Upper lobe of left lung (tissue), 6 donors: ENCODE results near the gene CRYZL1. TPM values are rescaled to one million over a fixed set of nuclear protein-coding genes. Genes with fewer than 3 reads are reported as not detected.
"Not testable (repeated sequence)": the region's sequence is repeated elsewhere in the genome, so short reads cannot be mapped to it uniquely, and the experiment has no call there.

Experiments used
- ATAC-seq, 2 donors: fragments of 200-7000 bp; cut with Tn5 transposase; one replicate each; pipeline ENCODE4 v1.9.1; 2022; ENCODE audit warnings: mild to moderate bottlenecking in 2 of 2, moderate library complexity in 2 of 2; ENCODE audit not compliant: low FRiP score in 2 of 2
- DNase-seq, 2 donors: peaks; one replicate each; pipeline ENCODE4 v3.0.0-alpha.2; 2019 to 2020
- H3K27ac ChIP-seq, 4 donors: fragments of 200-600 bp; sonication (generic); one replicate each; pipeline ENCODE4 v1.5.1; 2016 to 2019
- H3K27me3 ChIP-seq, 4 donors: fragments of 200-600 bp; sonication (generic); one replicate each; pipeline ENCODE4 v1.5.1; 2017 to 2019
- H3K36me3 ChIP-seq, 4 donors: fragments of 200-600 bp; sonication (generic); one replicate each; pipeline ENCODE4 v1.5.1; 2016 to 2019
- H3K4me1 ChIP-seq, 4 donors: fragments of 200-600 bp; sonication (generic); one replicate each; pipeline ENCODE4 v1.5.1; 2018 to 2019
- H3K4me3 ChIP-seq, 4 donors: fragments of 200-600 bp; sonication (generic); one replicate each; pipeline ENCODE4 v1.5.1; 2017 to 2019; ENCODE audit warnings: mild to moderate bottlenecking in 2 of 4, moderate library complexity in 1 of 4
- H3K9me3 ChIP-seq, 4 donors: fragments of 200-600 bp; sonication (generic); one replicate each; pipeline ENCODE4 v1.5.1; 2018 to 2019
- EP300 ChIP-seq, 4 donors: sonication (generic); formaldehyde crosslinking; IDR thresholded peaks; one replicate each; pipeline ENCODE4 v1.5.1; 2017; ENCODE audit warnings: antibody characterized with exemption in 4 of 4, control low read depth in 2 of 4
- POLR2A ChIP-seq, 4 donors: fragments of 450-650 bp; IDR thresholded peaks; one replicate each; pipeline ENCODE4 v1.5.1; 2016 to 2017; ENCODE audit warnings: antibody characterized with exemption in 4 of 4, mild to moderate bottlenecking in 2 of 4
- POLR2AphosphoS5 ChIP-seq, 2 donors: sonication (generic); formaldehyde crosslinking; IDR thresholded peaks; one replicate each; pipeline ENCODE4 v1.5.1; 2017; ENCODE audit warnings: antibody characterized with exemption in 2 of 2
- WGBS, 2 donors: methylation state at CpG; one replicate each; pipeline ENCODE4 v1.1.5; 2017 to 2018; 5-methylcytosine and 5-hydroxymethylcytosine counted together
- total RNA-seq, 6 donors: library from RNA; depleted of rRNA in 4 of 6; stranded (reverse); fragments of >200 nt in 4 of 6; gene quantifications; one replicate each; pipeline versions ENCODE4 v1.1.0 to v1.2.1, GENCODE V29; 2016 to 2021
- TF ChIP-seq, protein P1 (sequence below), 6 experiments: fragments of 450-650 bp in 4 of 6; fragments of 200-600 bp in 2 of 6; sonication (generic) in 2 of 6; IDR thresholded peaks; one replicate each; pipeline ENCODE4 v1.5.1; 2016 to 2019; ENCODE audit warnings: antibody characterized with exemption in 6 of 6
- donor health status: DM: no; HTN: no; CAD: no; lungs with moderate emphysema.
- donor health status: DM: no; HTN: yes; CAD: no; lungs with severe emphysema.

Gene CRYZL1
- total RNA-seq, 6 donors from 2014 or later: 20.2 to 80.7 (median 31.7) TPM

DNA sequence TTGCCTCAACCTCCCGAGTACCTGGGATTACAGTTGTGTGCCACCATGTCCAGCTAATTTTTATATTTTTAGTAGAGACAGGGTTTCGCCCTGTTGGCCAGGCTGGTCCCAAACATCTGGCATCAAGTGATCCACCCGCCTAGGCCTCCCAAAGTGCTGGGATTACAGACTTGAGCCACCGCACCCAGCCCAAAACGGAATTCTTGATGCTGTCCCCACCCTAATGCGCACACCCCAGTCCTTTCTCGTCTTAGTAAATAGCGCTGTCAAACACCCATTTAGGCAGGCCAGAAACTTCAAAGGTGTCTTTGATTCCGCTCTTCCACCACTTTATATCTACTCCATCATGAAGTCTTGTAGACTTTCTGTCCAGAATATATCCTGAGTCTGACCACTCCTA is 35.9 kb upstream of the CRYZL1 start:
- Histone ChIP-seq H3K27me3 (no peaks in the 10 kb centered on the region), H3K36me3 (no peaks in the 10 kb centered on the region), H3K27ac (no peak overlapping the region), H3K9me3 (no peaks in the 10 kb centered on the region), H3K4me3 (no peak overlapping the region), H3K4me1 (peaks cover 0 to 2% (median 0%) of the 10 kb centered on the region in 4 donors)
- DNase-seq (no peak), ATAC-seq (no peak)
- WGBS, 2 donors: 94 to 97% methylated on average over 9 of the region's 9 CpGs
- TF ChIP-seq POLR2AphosphoS5 (IDR thresholded peaks at IDR 0.05) (no peak), POLR2A (IDR thresholded peaks at IDR 0.05) (no peak), EP300 (IDR thresholded peaks at IDR 0.05) (no peak)
- TF ChIP-seq, protein P1, sequence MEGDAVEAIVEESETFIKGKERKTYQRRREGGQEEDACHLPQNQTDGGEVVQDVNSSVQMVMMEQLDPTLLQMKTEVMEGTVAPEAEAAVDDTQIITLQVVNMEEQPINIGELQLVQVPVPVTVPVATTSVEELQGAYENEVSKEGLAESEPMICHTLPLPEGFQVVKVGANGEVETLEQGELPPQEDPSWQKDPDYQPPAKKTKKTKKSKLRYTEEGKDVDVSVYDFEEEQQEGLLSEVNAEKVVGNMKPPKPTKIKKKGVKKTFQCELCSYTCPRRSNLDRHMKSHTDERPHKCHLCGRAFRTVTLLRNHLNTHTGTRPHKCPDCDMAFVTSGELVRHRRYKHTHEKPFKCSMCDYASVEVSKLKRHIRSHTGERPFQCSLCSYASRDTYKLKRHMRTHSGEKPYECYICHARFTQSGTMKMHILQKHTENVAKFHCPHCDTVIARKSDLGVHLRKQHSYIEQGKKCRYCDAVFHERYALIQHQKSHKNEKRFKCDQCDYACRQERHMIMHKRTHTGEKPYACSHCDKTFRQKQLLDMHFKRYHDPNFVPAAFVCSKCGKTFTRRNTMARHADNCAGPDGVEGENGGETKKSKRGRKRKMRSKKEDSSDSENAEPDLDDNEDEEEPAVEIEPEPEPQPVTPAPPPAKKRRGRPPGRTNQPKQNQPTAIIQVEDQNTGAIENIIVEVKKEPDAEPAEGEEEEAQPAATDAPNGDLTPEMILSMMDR (IDR thresholded peaks at IDR 0.05): no peak

- H3K36me3 ChIP-seq, H3K27ac ChIP-seq, ATAC-seq, H3K27me3 ChIP-seq, DNase-seq, H3K9me3 ChIP-seq, H3K4me3 ChIP-seq, H3K4me1 ChIP-seq: not testable (repeated sequence)
- WGBS, 2 donors: 89 to 91% methylated on average over 5 of the region's 5 CpGs
These were observed 35.1 kb upstream of the CRYZL1 start for GRCh38 chr21:33676666-33677065.

DNA sequence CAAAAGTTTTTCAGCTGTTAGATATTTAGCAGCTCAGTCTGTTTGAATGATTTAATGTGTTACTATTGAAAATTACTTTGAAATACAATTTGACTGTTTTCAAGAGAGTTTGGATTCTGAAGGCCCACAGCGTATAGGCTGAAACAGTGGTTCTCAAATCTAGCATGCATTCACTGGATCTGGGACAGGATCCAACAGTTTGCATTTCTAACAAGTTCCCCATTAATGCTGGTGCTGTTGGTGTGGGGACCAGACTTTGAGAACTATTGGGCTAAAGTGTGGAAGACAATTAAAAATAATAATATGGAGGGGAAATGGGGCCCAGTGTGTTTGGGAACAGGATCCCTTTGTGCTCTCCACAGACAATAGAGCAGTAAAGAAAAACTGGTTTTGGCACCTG is 32.7 kb upstream of the CRYZL1 start:
- TF ChIP-seq POLR2A (IDR thresholded peaks at IDR 0.05): no peak
- TF ChIP-seq POLR2AphosphoS5 (IDR thresholded peaks at IDR 0.05): no peak
- TF ChIP-seq, protein P1 (IDR thresholded peaks at IDR 0.05): no peak
- TF ChIP-seq EP300 (IDR thresholded peaks at IDR 0.05): no peak
- no peak for ATAC-seq
- H3K27ac ChIP-seq: no peak overlapping the region
- H3K4me3 ChIP-seq: no peak overlapping the region
- no peaks in the 10 kb centered on the region for H3K9me3 ChIP-seq
- peaks cover 0 to 2% (median 0%) of the 10 kb centered on the region in 4 donors for H3K4me1 ChIP-seq
- no peaks in the 10 kb centered on the region for H3K36me3 ChIP-seq
- WGBS, 2 donors: 46 to 91% methylated on average over 1 of the region's 1 CpG
- no peak for DNase-seq
- H3K27me3 ChIP-seq: no peaks in the 10 kb centered on the region

DNA sequence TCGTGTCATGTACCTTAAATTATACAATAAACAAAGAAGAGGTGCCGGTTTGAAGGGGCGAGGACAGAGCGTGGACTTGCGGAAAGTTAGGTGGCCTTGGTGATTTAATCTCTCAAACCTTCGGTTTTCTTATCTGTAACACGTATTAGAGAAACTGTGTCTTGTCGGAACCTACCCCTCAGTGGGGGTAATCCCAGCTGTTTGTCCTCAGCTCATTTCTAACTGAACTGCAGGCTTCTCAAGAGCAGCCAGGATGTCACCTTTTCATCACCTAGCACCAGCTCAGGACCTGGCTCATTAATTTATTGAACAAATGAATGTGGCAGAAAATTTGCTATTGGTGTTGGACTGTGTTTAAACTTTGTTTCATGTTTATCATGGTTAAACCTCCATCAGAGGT is 31.9 kb upstream of the CRYZL1 start:
- Histone ChIP-seq H3K4me1 (peaks cover 0 to 2% (median 0%) of the 10 kb centered on the region in 4 donors), H3K27ac (no peak overlapping the region), H3K4me3 (no peak overlapping the region), H3K36me3 (no peaks in the 10 kb centered on the region), H3K9me3 (no peaks in the 10 kb centered on the region), H3K27me3 (no peaks in the 10 kb centered on the region)
- DNase-seq (no peak), ATAC-seq (no peak)
- 86 to 90% methylated on average over 8 of the region's 8 CpGs for WGBS, 2 donors
- TF ChIP-seq EP300 (IDR thresholded peaks at IDR 0.05): no peak
- TF ChIP-seq, protein P1 (IDR thresholded peaks at IDR 0.05): no peak
- TF ChIP-seq POLR2A (IDR thresholded peaks at IDR 0.05): no peak
- no peak for TF ChIP-seq POLR2AphosphoS5 (IDR thresholded peaks at IDR 0.05)

GRCh38 chr21:33670076-33670978 is 28.8 kb upstream of the CRYZL1 start:
- DNase-seq (no peak), ATAC-seq (no peak)
- H3K36me3 ChIP-seq: no peaks in the 10 kb centered on the region
- no peak overlapping the region for H3K27ac ChIP-seq
- 90 to 92% methylated on average over 6 of the region's 6 CpGs for WGBS, 2 donors
- TF ChIP-seq POLR2AphosphoS5 (IDR thresholded peaks at IDR 0.05): no peak
- no peak for TF ChIP-seq POLR2A (IDR thresholded peaks at IDR 0.05)
- TF ChIP-seq, protein P1 (IDR thresholded peaks at IDR 0.05): no peak
- no peak for TF ChIP-seq EP300 (IDR thresholded peaks at IDR 0.05)
- H3K4me1 ChIP-seq: peaks cover 0 to 2% (median 0%) of the 10 kb centered on the region in 4 donors
- no peaks in the 10 kb centered on the region for H3K9me3 ChIP-seq
- no peaks in the 10 kb centered on the region for H3K27me3 ChIP-seq
- H3K4me3 ChIP-seq: no peak overlapping the region
